IgD-negative memory B cell (primary cell): ENCODE data around the gene CBL. TPM values are rescaled to one million over a fixed set of nuclear protein-coding genes. Genes with fewer than 3 reads are reported as not detected.
"Not testable (repeated sequence)": the region's sequence is repeated elsewhere in the genome, so short reads cannot be mapped to it uniquely, and the experiment has no call there.

Experiments
- H3K27ac Mint-ChIP-seq, 3 donors: one replicate each; pipeline ENCODE4 v1.8.0; 2020 to 2022; ENCODE audit warnings: mild to moderate bottlenecking in 3 of 3, mixed read lengths in 3 of 3, moderate library complexity in 1 of 3
- H3K27me3 Mint-ChIP-seq: one replicate; pipeline ENCODE4 v1.8.0; 2021; ENCODE audit warnings: mixed read lengths
- H3K36me3 Mint-ChIP-seq: one replicate; pipeline ENCODE4 v1.8.0; 2020; ENCODE audit warnings: mild to moderate bottlenecking, mixed read lengths
- H3K4me1 Mint-ChIP-seq, 3 donors: one replicate each; pipeline ENCODE4 v1.8.0; 2020 to 2022; ENCODE audit warnings: mixed read lengths in 3 of 3, mild to moderate bottlenecking in 1 of 3
- H3K4me3 Mint-ChIP-seq, 4 donors: one replicate each; pipeline ENCODE4 v1.8.0; 2020 to 2022; ENCODE audit warnings: mild to moderate bottlenecking in 4 of 4, mixed read lengths in 4 of 4, moderate library complexity in 3 of 4
- H3K9me3 Mint-ChIP-seq, 3 donors: one replicate each; pipeline ENCODE4 v1.8.0; 2020 to 2021; ENCODE audit warnings: mixed read lengths in 3 of 3, mild to moderate bottlenecking in 1 of 3
- polyA plus RNA-seq: library from polyadenylated mRNA; unstranded; fragments of 300-500 nt; fragmentation: Illumina TruSeq; gene quantifications from one replicate; pipeline ENCODE4 v1.2.3, GENCODE V29; 2021

The CBL gene
- 10.0 TPM for polyA plus RNA-seq

DNA sequence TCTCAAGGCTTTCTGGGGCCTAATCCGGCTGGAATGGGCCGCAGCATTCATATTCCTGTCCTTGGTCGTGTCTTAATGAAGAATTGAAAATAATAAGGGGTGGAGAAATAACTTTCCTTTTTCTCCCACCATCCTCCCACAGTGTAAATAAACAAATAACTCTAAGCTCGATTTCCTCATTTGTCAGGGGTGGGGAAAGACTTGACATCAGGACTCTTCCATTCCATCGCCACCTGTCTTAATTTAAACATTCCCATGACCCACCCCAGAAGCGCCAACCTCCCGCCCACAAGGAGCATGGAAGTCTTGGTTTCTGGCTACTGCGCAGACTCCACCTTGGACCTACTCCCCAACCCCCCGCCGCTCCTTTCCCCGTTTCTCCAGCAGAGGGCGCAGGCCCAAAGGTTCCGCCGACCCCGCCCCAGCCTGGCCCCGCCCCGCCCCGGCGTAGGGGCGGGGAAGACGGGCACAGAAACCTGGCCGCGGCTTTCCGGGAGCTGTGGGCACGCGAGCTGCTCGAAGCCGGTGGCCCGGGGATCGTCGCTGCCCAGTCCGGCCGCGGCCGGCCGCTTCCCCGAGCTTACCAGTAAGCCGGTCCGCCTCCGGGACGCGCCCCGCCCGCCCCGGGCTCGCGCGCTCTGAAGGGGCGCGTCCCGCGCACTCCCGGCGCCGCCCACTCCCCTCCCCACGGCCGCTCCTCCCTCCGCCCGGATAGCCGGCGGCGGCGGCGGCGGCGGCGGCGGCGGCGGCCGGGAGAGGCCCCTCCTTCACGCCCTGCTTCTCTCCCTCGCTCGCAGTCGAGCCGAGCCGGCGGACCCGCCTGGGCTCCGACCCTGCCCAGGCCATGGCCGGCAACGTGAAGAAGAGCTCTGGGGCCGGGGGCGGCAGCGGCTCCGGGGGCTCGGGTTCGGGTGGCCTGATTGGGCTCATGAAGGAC is at the start of gene CBL:
TSS of gene CBL (plus strand) at position 766 of the 937 bp plus-strand sequence. CDS start at position 845, 79 bp downstream.
- Mint-ChIP-seq H3K4me3 (peak within 1 kb of the TSS; percentile 92 to 99 (median 98)), H3K4me1 (peaks cover 22 to 29% (median 27%) of the 10 kb centered on the region in 3 donors), H3K27me3 (no peaks in the 10 kb centered on the region), H3K9me3 (no peaks in the 10 kb centered on the region), H3K27ac (peak within 1 kb of the TSS; percentile 84 to 96 (median 85)), H3K36me3 (no peaks in the 10 kb centered on the region)

- Mint-ChIP-seq H3K4me1 (no peaks in the 10 kb centered on the region), H3K4me3 (no peak overlapping the region), H3K27me3 (peaks cover 27% of the 10 kb centered on the region), H3K36me3 (no peaks in the 10 kb centered on the region), H3K9me3 (peaks cover 0 to 2% (median 0%) of the 10 kb centered on the region in 3 donors), H3K27ac (no peak overlapping the region)
These were observed 49.6 kb upstream of the CBL start for GRCh38 chr11:119156496-119156895.

GRCh38 chr11:119157063-119157462 is 49.1 kb upstream of the CBL start:
- no peaks in the 10 kb centered on the region for H3K4me1 Mint-ChIP-seq
- peaks cover 0 to 2% (median 0%) of the 10 kb centered on the region in 3 donors for H3K9me3 Mint-ChIP-seq
- H3K27ac Mint-ChIP-seq: no peak overlapping the region
- H3K36me3 Mint-ChIP-seq: no peaks in the 10 kb centered on the region
- peaks cover 23% of the 10 kb centered on the region for H3K27me3 Mint-ChIP-seq
- no peak overlapping the region for H3K4me3 Mint-ChIP-seq

GRCh38 chr11:119158467-119158866 is 47.7 kb upstream of the CBL start:
- H3K27me3 Mint-ChIP-seq: peaks cover 23% of the 10 kb centered on the region
- H3K27ac Mint-ChIP-seq: no peak overlapping the region
- peaks cover 0 to 2% (median 0%) of the 10 kb centered on the region in 3 donors for H3K9me3 Mint-ChIP-seq
- H3K36me3 Mint-ChIP-seq: no peaks in the 10 kb centered on the region
- H3K4me3 Mint-ChIP-seq: no peak overlapping the region
- no peaks in the 10 kb centered on the region for H3K4me1 Mint-ChIP-seq

DNA sequence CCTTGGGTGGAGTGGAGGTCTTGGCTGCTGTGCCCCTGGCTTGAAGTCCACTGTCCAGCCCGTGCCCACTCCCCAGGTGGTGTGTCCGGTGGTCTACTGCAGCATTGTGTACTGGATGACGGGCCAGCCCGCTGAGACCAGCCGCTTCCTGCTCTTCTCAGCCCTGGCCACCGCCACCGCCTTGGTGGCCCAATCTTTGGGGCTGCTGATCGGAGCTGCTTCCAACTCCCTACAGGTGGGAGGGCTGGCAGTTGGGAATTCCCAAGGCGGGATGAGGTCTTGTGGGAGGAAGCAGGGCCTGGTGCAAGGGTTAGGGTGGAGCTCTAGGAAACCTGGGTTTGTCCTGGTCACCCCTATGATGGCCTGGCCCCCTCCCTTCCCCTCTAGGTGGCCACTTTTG is 46.0 kb upstream of the CBL start:
- no peaks in the 10 kb centered on the region for H3K9me3 Mint-ChIP-seq
- peaks cover 13% of the 10 kb centered on the region for H3K27me3 Mint-ChIP-seq
- H3K4me1 Mint-ChIP-seq: no peaks in the 10 kb centered on the region
- no peak overlapping the region for H3K4me3 Mint-ChIP-seq
- H3K36me3 Mint-ChIP-seq: no peaks in the 10 kb centered on the region
- no peak overlapping the region for H3K27ac Mint-ChIP-seq

DNA sequence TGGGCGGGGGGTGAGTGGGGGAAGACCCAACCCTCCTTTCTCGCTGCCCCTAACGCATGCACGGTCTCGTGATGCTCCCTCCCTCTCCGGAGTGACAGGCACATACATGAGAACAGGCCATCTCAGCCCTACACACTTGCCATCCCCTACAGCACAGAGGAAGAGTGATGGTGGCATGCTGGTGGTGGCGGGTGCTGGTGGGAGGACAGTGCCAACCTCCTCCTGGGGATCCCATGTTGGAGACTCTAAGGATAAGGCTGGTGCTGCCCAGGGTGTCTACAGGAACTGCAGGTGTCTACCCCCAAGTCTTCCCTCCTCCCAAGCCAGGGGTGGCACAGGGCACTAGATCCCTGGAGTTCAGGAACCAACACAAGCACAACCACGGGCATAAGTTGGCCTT is 44.3 kb upstream of the CBL start:
- Mint-ChIP-seq H3K36me3 (no peaks in the 10 kb centered on the region), H3K4me1 (no peaks in the 10 kb centered on the region), H3K9me3 (no peaks in the 10 kb centered on the region), H3K4me3 (no peak overlapping the region), H3K27me3 (peaks cover 1% of the 10 kb centered on the region), H3K27ac (no peak overlapping the region)

DNA sequence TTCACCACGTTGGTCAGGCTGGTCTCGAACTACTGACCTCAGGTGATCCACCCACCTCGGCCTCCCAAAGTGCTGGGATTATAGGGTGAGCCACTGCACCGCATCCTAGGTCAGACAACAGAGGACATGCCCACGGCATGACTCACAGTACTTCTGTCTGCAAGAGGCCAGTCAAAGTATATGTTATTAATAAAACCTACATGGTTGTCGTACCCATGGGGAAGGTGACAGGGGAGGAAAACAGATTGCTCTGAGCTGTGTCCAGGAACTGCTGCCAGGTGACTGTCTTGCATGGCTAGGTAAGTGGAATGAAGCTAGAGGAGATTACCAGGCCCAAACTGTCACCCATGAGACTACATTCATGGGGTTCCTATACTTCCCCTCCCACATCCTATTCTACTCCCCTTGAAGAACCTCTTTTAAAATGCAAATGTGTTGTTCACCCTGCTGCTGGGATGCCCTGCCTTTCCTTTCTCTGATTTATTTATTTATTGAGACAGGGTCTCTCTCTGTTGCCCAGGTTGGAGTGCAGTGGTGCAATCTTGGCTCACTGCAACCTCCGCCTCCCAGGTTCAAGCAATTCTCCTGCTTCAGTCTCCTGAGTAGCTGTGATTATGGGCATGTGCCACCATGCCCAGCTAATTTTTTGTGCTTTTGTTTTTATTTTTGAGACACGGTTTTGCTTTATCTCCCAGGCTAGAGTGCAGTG is 39.6 kb upstream of the CBL start:
- Mint-ChIP-seq H3K4me1 (peaks cover 0 to 2% (median 0%) of the 10 kb centered on the region in 3 donors), H3K27me3 (no peaks in the 10 kb centered on the region), H3K4me3 (peak overlapping the region in 1 of 4 donors; percentile 43), H3K36me3 (no peaks in the 10 kb centered on the region), H3K9me3 (no peaks in the 10 kb centered on the region), H3K27ac (no peak overlapping the region)

DNA sequence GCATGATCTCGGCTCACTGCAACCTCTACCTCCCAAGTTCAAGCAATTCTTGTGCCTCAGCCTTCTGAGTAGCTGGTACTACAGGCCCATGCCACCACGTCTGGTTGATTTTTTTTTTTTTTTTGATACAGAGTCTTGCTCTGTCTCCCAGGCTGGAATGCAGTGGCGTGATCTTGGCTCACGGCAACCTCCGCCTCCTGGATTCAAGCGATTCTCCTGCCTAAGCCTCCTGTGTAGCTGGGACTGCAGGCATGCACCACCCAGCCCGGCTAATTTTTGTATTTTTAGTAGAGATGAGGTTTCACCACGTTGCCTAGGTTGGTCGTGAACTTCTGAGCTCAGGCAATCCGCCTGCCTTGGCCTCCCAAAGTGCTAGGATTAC is 39.1 kb upstream of the CBL start:
- not testable (repeated sequence) for H3K4me3 Mint-ChIP-seq, H3K4me1 Mint-ChIP-seq, H3K36me3 Mint-ChIP-seq, H3K27me3 Mint-ChIP-seq, H3K9me3 Mint-ChIP-seq
- H3K27ac Mint-ChIP-seq: peak overlapping the region in 1 of 3 donors; percentile 5

DNA sequence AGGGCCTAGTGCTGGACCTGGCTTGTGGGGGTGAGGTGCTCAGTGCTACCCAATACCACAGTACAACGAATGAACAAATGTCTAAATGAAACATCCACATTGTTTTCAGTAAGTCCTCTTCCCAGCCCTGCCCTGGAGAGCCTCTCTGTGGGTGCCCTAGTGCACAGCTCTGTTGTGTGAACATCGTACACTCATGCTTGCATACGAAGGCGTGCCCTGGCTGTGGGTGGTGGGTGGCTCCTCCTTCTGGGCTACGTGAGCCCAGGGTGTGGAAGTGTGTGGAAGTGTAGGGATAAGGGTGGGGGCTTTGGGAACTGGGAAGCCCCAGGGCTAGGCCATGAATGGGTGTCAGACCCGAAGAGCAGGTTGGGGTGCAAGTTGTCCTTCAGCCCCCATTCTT is 38.2 kb upstream of the CBL start:
- Mint-ChIP-seq H3K36me3 (peaks cover 2% of the 10 kb centered on the region), H3K27ac (no peak overlapping the region), H3K27me3 (no peaks in the 10 kb centered on the region), H3K4me1 (peaks cover 0 to 2% (median 0%) of the 10 kb centered on the region in 3 donors), H3K4me3 (peak overlapping the region; percentile 56 to 90 (median 86)), H3K9me3 (no peaks in the 10 kb centered on the region)

DNA sequence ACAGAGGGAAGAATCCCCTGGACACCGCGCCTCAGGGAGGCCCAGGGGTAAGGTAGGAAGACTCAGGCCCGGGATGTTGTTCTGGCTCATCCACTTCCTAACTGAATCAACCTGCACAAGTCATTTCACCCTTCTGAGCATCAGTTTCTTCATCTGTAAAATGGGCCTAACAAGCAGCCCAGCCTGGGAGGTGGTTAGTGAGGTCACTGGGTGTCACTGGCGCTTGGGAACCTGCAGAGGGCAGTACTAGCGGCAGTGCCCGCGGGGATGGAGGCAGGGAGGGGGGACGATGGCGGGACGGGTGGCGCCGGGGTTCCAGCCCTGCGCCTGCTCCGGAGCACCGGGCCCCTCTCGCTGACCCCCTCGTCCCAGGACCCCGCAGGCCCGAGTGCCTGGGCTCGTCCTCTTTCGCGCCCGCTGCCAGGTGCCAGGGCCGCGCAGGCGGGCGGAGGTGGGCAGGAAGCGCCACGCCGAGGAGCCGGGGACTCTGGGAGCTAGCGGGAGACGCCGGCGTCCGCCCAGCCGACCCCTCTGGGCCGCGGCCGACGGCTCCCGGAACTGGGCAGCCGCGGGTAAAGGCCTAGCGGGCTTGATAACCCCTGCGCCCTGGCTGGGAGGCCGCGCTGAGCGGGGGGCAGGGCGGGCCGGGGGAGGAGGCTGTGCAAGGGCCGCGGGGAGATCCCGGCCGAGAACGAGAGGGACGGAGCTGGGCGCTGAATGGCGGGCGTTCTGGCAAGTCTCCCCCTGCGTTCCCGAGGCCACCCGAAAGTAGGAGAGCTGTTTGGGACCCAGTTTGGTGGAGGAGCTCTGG is 37.5 kb upstream of the CBL start, which contains the start of gene NLRX1:
TSS of gene NLRX1 (plus strand) at position 255 of the 811 bp plus-strand sequence. CDS start 2,679 bp downstream, outside the sequence.
- Mint-ChIP-seq H3K4me3 (peak within 1 kb of the TSS; percentile 86 to 95 (median 92)), H3K27ac (peak within 1 kb of the TSS; percentile 71 to 88 (median 78)), H3K9me3 (no peaks in the 10 kb centered on the region), H3K36me3 (peaks cover 2% of the 10 kb centered on the region), H3K27me3 (no peaks in the 10 kb centered on the region), H3K4me1 (peaks cover 0 to 2% (median 0%) of the 10 kb centered on the region in 3 donors)

DNA sequence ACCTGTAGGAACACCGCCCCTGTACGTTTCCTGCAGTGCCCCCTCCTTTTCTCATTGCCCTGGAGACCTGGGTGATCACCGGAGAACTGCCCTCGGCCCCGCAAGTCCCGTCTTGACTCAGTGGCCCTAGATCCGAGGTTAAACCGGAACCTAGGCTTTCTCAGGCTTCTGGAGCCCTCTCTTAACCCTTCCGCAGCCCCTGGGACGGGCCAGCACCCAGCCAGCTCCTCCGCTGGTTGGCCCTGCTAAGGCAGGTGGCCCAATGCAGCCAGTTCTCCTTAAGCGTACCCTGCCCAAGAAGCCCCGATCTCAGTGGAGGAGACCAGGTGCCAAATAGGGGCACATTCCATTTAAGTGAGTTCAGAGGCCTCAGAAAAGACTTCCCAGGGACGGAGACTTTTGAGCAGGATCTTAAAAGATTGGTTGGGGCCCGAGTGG is 36.8 kb upstream of the CBL start:
- peaks cover 2% of the 10 kb centered on the region for H3K36me3 Mint-ChIP-seq
- peak overlapping the region in 2 of 3 donors; percentile 78 to 88 for H3K27ac Mint-ChIP-seq
- peaks cover 0 to 2% (median 0%) of the 10 kb centered on the region in 3 donors for H3K4me1 Mint-ChIP-seq
- peak overlapping the region; percentile 86 to 95 (median 92) for H3K4me3 Mint-ChIP-seq
- H3K9me3 Mint-ChIP-seq: no peaks in the 10 kb centered on the region
- H3K27me3 Mint-ChIP-seq: no peaks in the 10 kb centered on the region

DNA sequence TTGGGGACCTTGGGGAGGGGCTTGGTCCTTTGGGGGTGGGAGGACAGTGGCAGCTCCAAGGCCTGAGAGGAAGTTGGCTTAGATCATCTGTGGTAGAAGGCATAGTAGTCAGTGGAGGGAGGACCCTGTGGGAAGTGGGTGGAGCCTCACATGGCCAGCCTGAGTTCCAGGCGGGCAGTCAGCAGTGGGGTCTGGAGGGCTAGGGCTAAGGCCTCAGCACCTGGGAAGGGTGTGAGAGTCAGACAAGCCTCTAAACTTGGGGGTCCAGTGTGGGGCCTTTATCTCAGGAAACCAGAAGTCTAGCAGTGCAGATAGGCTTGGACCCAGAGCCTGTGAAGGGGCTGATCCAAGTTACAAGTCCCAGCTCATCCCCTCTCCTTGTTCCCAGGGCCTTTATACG is 33.6 kb upstream of the CBL start:
- H3K27me3 Mint-ChIP-seq: no peaks in the 10 kb centered on the region

GRCh38 chr11:119173453-119173852 is 32.7 kb upstream of the CBL start:
- no peaks in the 10 kb centered on the region for H3K9me3 Mint-ChIP-seq
- H3K27me3 Mint-ChIP-seq: no peaks in the 10 kb centered on the region
- no peak overlapping the region for H3K27ac Mint-ChIP-seq
- no peak overlapping the region for H3K4me3 Mint-ChIP-seq
- H3K4me1 Mint-ChIP-seq: peaks cover 0 to 4% (median 0%) of the 10 kb centered on the region in 3 donors
- peaks cover 3% of the 10 kb centered on the region for H3K36me3 Mint-ChIP-seq

More for the DNA sequence above, 33.6 kb upstream of the CBL start:
- Mint-ChIP-seq H3K9me3 (no peaks in the 10 kb centered on the region), H3K36me3 (peaks cover 3% of the 10 kb centered on the region), H3K4me1 (peaks cover 0 to 2% (median 0%) of the 10 kb centered on the region in 3 donors), H3K27ac (peak overlapping the region in 1 of 3 donors; percentile 40), H3K4me3 (peak overlapping the region in 2 of 4 donors; percentile 55 to 66)

DNA sequence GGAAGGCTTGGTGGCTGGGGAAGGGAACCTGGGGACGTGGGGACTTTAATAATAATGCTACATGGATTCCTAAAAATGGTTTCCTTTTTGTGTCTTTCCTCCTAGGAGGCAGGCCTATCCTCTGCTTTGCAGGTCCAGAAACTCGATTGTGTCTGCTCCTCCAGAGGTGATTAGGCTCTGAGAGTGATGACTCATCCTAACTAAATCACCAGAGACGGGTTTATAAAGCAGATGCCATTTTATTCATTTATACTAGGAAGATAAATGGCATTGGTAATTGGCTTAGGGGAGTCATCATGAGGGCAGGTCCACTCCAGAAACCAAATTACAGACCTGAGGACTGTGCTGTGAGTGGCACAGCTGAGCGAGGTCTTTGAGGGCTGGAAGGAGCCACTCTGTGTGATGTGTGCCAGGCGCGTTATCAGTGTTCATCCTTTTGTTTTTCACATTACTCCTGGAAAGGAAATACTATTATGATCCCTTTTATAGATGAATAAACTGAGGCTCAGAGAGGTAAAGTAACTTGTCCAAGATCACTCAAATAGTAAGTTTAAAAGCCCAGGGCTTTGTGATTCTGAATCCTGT is 30.6 kb upstream of the CBL start:
- Mint-ChIP-seq H3K4me3 (no peak overlapping the region), H3K4me1 (peaks cover 0 to 2% (median 0%) of the 10 kb centered on the region in 3 donors), H3K27ac (no peak overlapping the region), H3K27me3 (no peaks in the 10 kb centered on the region), H3K36me3 (peaks cover 7% of the 10 kb centered on the region), H3K9me3 (no peaks in the 10 kb centered on the region)
